CD14-positive monocyte (primary cell): ENCODE measurements around the gene CNIH3. TPM values are rescaled to one million over a fixed set of nuclear protein-coding genes. Genes with fewer than 3 reads are reported as not detected.

Source experiments
- DNase-seq, 3 donors: peaks; one replicate each; pipeline ENCODE4 v3.0.0-alpha.2; 2011 to 2022
- H2AFZ ChIP-seq: 2 replicates; pipeline ENCODE4 v1.6.0; 2012; ENCODE audit warnings: mild to moderate bottlenecking, low read depth, low read length, inconsistent platforms; ENCODE audit not compliant: insufficient read depth, poor library complexity, severe bottlenecking
- H3K27ac ChIP-seq, 2 donors: 1 replicate in 1 of 2; 2 replicates in 1 of 2; pipeline ENCODE4 v1.5.1; 2012 to 2013; ENCODE audit warnings: low read length in 2 of 2, control low read depth in 1 of 2, inconsistent platforms in 1 of 2, low read depth in 1 of 2, mild to moderate bottlenecking in 1 of 2
- H3K27me3 ChIP-seq, 2 donors: one replicate each; pipeline versions ENCODE4 v1.6.0 to v1.6.1; 2011 to 2013; ENCODE audit warnings: low read length in 2 of 2; ENCODE audit not compliant: control insufficient read depth in 2 of 2, insufficient read depth in 2 of 2
- H3K36me3 ChIP-seq, 2 donors: replicated peaks in 1 of 2; 1 replicate in 1 of 2; 2 replicates in 1 of 2; pipeline versions ENCODE4 v1.5.1 to v1.6.1; 2012 to 2013; ENCODE audit warnings: low read length in 2 of 2, control low read depth in 1 of 2, inconsistent platforms in 1 of 2, mild to moderate bottlenecking in 1 of 2; ENCODE audit not compliant: insufficient read depth in 2 of 2, control insufficient read depth in 1 of 2
- H3K4me1 ChIP-seq, 2 donors: 1 replicate in 1 of 2; 2 replicates in 1 of 2; pipeline versions ENCODE4 v1.5.1 to v1.6.1; 2012 to 2013; ENCODE audit warnings: low read length in 2 of 2, control low read depth in 1 of 2, inconsistent platforms in 1 of 2, mild to moderate bottlenecking in 1 of 2, moderate library complexity in 1 of 2; ENCODE audit not compliant: insufficient read depth in 2 of 2, control insufficient read depth in 1 of 2
- H3K4me2 ChIP-seq: replicated peaks from 2 replicates; pipeline ENCODE3; 2012; ENCODE audit warnings: low read length, moderate library complexity, mild to moderate bottlenecking; ENCODE audit not compliant: poor library complexity, severe bottlenecking; ENCODE audit errors: extremely low read depth
- H3K4me3 ChIP-seq, 3 experiments: fragments of 200-600 bp in 1 of 3; sonication (generic) in 1 of 3; replicated peaks in 1 of 3; 1 replicate in 2 of 3; 2 replicates in 1 of 3; pipeline ENCODE4 v1.5.1; 2011 to 2013; ENCODE audit warnings: low read length in 3 of 3, mild to moderate bottlenecking in 3 of 3, control low read depth in 2 of 3, low read depth in 2 of 3, inconsistent platforms in 1 of 3, moderate library complexity in 1 of 3
- H3K79me2 ChIP-seq: 2 replicates; pipeline ENCODE4 v1.6.0; 2012; ENCODE audit warnings: mild to moderate bottlenecking, control low read depth, inconsistent platforms, low read length, moderate library complexity; ENCODE audit not compliant: insufficient read depth
- H3K9ac ChIP-seq: 2 replicates; pipeline ENCODE4 v1.6.0; 2017; ENCODE audit warnings: low read length, mild to moderate bottlenecking; ENCODE audit not compliant: insufficient read depth, poor library complexity, severe bottlenecking
- H3K9me3 ChIP-seq, 2 donors: replicated peaks in 1 of 2; 1 replicate in 1 of 2; 2 replicates in 1 of 2; pipeline versions ENCODE4 v1.5.1 to v1.6.1; 2012 to 2013; ENCODE audit warnings: low read length in 2 of 2, control low read depth in 1 of 2; ENCODE audit not compliant: control insufficient read depth in 1 of 2, insufficient read depth in 1 of 2
- H4K20me1 ChIP-seq: 2 replicates; pipeline ENCODE4 v1.6.0; 2012; ENCODE audit warnings: mild to moderate bottlenecking, low read length, control low read depth, moderate library complexity; ENCODE audit not compliant: insufficient read depth
- H3K27ac Mint-ChIP-seq, 7 donors: one replicate each; pipeline ENCODE4 v1.8.0; 2020; ENCODE audit warnings: mild to moderate bottlenecking in 7 of 7, mixed read lengths in 7 of 7, moderate library complexity in 6 of 7, inconsistent platforms in 2 of 7
- H3K27me3 Mint-ChIP-seq, 3 donors: one replicate each; pipeline ENCODE4 v1.8.0; 2021 to 2022; ENCODE audit warnings: low read depth in 3 of 3, mild to moderate bottlenecking in 3 of 3, mixed read lengths in 3 of 3, moderate library complexity in 3 of 3, inconsistent platforms in 1 of 3
- H3K36me3 Mint-ChIP-seq, 2 donors: one replicate each; pipeline ENCODE4 v1.8.0; 2020; ENCODE audit warnings: mixed read lengths in 2 of 2, inconsistent platforms in 1 of 2, mild to moderate bottlenecking in 1 of 2
- H3K4me1 Mint-ChIP-seq: one replicate; pipeline ENCODE4 v1.8.0; 2020; ENCODE audit warnings: mild to moderate bottlenecking, mixed read lengths
- H3K4me3 Mint-ChIP-seq, 2 donors: one replicate each; pipeline ENCODE4 v1.8.0; 2020; ENCODE audit warnings: mild to moderate bottlenecking in 2 of 2, mixed read lengths in 2 of 2, moderate library complexity in 1 of 2
- H3K9me3 Mint-ChIP-seq, 7 donors: one replicate each; pipeline ENCODE4 v1.8.0; 2020 to 2022; ENCODE audit warnings: mixed read lengths in 7 of 7, mild to moderate bottlenecking in 6 of 7, moderate library complexity in 6 of 7, inconsistent platforms in 2 of 7
- CTCF ChIP-seq: fragments of 200-600 bp; IDR thresholded peaks from one replicate; pipeline ENCODE4 v1.8.0; 2022; ENCODE audit warnings: antibody characterized with exemption, mild to moderate bottlenecking
- whole genome bisulfite sequencing: methylation state at CpG from one replicate; pipeline ENCODE4 v1.1.5; 2013; ENCODE audit warnings: missing lambda C conversion rate; ENCODE audit not compliant: insufficient coverage; 5-methylcytosine and 5-hydroxymethylcytosine counted together
- intact Hi-C, 2 donors: fragments of 100-400 bp; cut with micrococcal nuclease; formaldehyde crosslinking; loops; one replicate each; pipeline versions ENCODE4 v1.15.0 to v1.15.1; 2023
- polyA plus RNA-seq, 3 donors: library from polyadenylated mRNA; depleted of rRNA in 1 of 3; unstranded in 2 of 3; stranded (reverse) in 1 of 3; fragments of 300-500 nt in 2 of 3; fragments of >200 nt in 1 of 3; fragmentation: Illumina TruSeq in 2 of 3; gene quantifications; 1 replicate in 2 of 3; 2 replicates in 1 of 3; pipeline ENCODE4 v1.2.3, GENCODE V29; 2012 to 2021

The CNIH3 gene
- polyA plus RNA-seq, 3 donors = 0.37 TPM; not detected in 2

- H2AFZ ChIP-seq = no peak overlapping the region
- H3K79me2 ChIP-seq = no peaks in the 10 kb centered on the region
- no peak for DNase-seq
- WGBS = 80% methylated on average over 1 of the region's 2 CpGs
- H3K9ac ChIP-seq = no peak overlapping the region
- H3K4me2 ChIP-seq = no peak overlapping the region
- no peaks in the 10 kb centered on the region for H3K36me3 Mint-ChIP-seq
- no peak overlapping the region for H3K27ac ChIP-seq
- H3K36me3 ChIP-seq = no peaks in the 10 kb centered on the region
- peaks cover 12% of the 10 kb centered on the region for H3K4me1 Mint-ChIP-seq
- peak overlapping the region in 2 of 7 donors; percentile 10 to 20 for H3K27ac Mint-ChIP-seq
- no peak for TF ChIP-seq CTCF
- no peak overlapping the region for H3K4me3 ChIP-seq
- no peaks in the 10 kb centered on the region for H4K20me1 ChIP-seq
- no peak overlapping the region for H3K4me3 Mint-ChIP-seq
- intact Hi-C loops = no loop called here
- H3K4me1 ChIP-seq = no peaks in the 10 kb centered on the region
- H3K27me3 ChIP-seq = peaks cover 25 to 33% of the 10 kb centered on the region in 2 donors
- H3K9me3 Mint-ChIP-seq = peaks cover 0 to 9% (median 3%) of the 10 kb centered on the region in 7 donors
- H3K27me3 Mint-ChIP-seq = peaks cover 30 to 43% (median 40%) of the 10 kb centered on the region in 3 donors
- H3K9me3 ChIP-seq = peaks cover 0 to 18% of the 10 kb centered on the region in 2 donors
Observed at GRCh38 chr1:224622831-224623230, 6.7 kb downstream of the CNIH3 start.

GRCh38 chr1:224623310-224623714 is 7.2 kb downstream of the CNIH3 start:
- Histone ChIP-seq H3K79me2 (no peaks in the 10 kb centered on the region), H3K4me1 (no peaks in the 10 kb centered on the region), H3K4me2 (no peak overlapping the region), H3K9ac (no peak overlapping the region), H3K27ac (no peak overlapping the region), H2AFZ (peak overlapping the region; percentile 29), H3K27me3 (peaks cover 20 to 28% of the 10 kb centered on the region in 2 donors), H4K20me1 (no peaks in the 10 kb centered on the region), H3K9me3 (peaks cover 0 to 13% of the 10 kb centered on the region in 2 donors), H3K4me3 (no peak overlapping the region), H3K36me3 (no peaks in the 10 kb centered on the region)
- intact Hi-C loops = no loop called here
- H3K27me3 Mint-ChIP-seq = peaks cover 25 to 38% (median 35%) of the 10 kb centered on the region in 3 donors
- H3K9me3 Mint-ChIP-seq = peaks cover 0 to 7% (median 3%) of the 10 kb centered on the region in 7 donors
- no peak overlapping the region for H3K4me3 Mint-ChIP-seq
- H3K27ac Mint-ChIP-seq = no peak overlapping the region
- H3K36me3 Mint-ChIP-seq = no peaks in the 10 kb centered on the region
- 61% methylated on average over 3 of the region's 5 CpGs for WGBS
- TF ChIP-seq CTCF = no peak
- peaks cover 9% of the 10 kb centered on the region for H3K4me1 Mint-ChIP-seq
- no peak for DNase-seq
